ENCODE measurements around the gene LILRB2. TPM values are rescaled to one million over a fixed set of nuclear protein-coding genes. Genes with fewer than 3 reads are reported as not detected.
"Not testable (repeated sequence)": the region's sequence is repeated elsewhere in the genome, so short reads cannot be mapped to it uniquely, and the experiment has no call there.

The LILRB2 gene
- total and polyA plus RNA-seq, 2 donors (not counting 1 experiment from before 2014, with no cell fraction given): 8.3 to 12.4 TPM

- H3K9me3 Mint-ChIP-seq (ENCODE audit: insufficient read depth); H3K4me2 ChIP-seq (replicated peaks; ENCODE audit: low read depth, low read length, poor library complexity, severe bottlenecking); H4K20me1 ChIP-seq (ENCODE audit: control insufficient read depth, insufficient read depth, low read length, poor library complexity, severe bottlenecking); ATAC-seq (ENCODE audit: low read depth); H3K27ac Mint-ChIP-seq; H3K9ac ChIP-seq (ENCODE audit: low read length); H3K79me2 ChIP-seq (ENCODE audit: control insufficient read depth, insufficient read depth, low read length); POLR2A ChIA-PET; H3K4me3 Mint-ChIP-seq; DNase-seq; H3K4me1 Mint-ChIP-seq; H3K9me3 ChIP-seq (ENCODE audit: control extremely low read depth in 1 of 3, control insufficient read depth in 2 of 3, insufficient read depth in 1 of 3, low read length in 2 of 3); H3K4me1 ChIP-seq (ENCODE audit: control insufficient read depth in 2 of 2, insufficient read depth in 2 of 2, low read length in 2 of 2); H3K4me3 ChIP-seq (ENCODE audit: control extremely low read depth in 1 of 5, extremely low read depth in 1 of 5, insufficient read depth in 1 of 5, low read depth in 2 of 5, low read length in 4 of 5); H3K27ac ChIP-seq (ENCODE audit: low read length in 2 of 2); CTCF ChIA-PET; H3K36me3 ChIP-seq (replicated peaks in 1 of 2; ENCODE audit: control extremely low read depth in 1 of 2, control insufficient read depth in 1 of 2, extremely low read depth in 1 of 2, insufficient read depth in 2 of 2, low read length in 1 of 2); intact Hi-C loops (cut with micrococcal nuclease); H2AFZ ChIP-seq (ENCODE audit: insufficient read depth, low read depth, low read length, poor library complexity, severe bottlenecking): not testable (repeated sequence)
- H3K27me3 Mint-ChIP-seq: peaks cover 11% of the 10 kb centered on the region
- peaks cover 0 to 30% (median 5%) of the 10 kb centered on the region in 4 experiments for H3K27me3 ChIP-seq (replicated peaks in 1 of 4; ENCODE audit: control extremely low read depth in 1 of 4, control insufficient read depth in 3 of 4, insufficient read depth in 4 of 4, low read length in 3 of 4)
- 70% methylated on average over 2 of the region's 4 CpGs for WGBS (ENCODE audit: insufficient coverage)
These were observed 38.7 kb downstream of the LILRB2 start for GRCh38 chr19:54242234-54242633.

GRCh38 chr19:54240372-54241336, 40.3 kb downstream of the LILRB2 start:
- H3K4me3 Mint-ChIP-seq; POLR2A ChIA-PET; H3K4me1 Mint-ChIP-seq; intact Hi-C loops (cut with micrococcal nuclease); H3K4me3 ChIP-seq (ENCODE audit: control extremely low read depth in 1 of 5, extremely low read depth in 1 of 5, insufficient read depth in 1 of 5, low read depth in 2 of 5, low read length in 4 of 5); H2AFZ ChIP-seq (ENCODE audit: insufficient read depth, low read depth, low read length, poor library complexity, severe bottlenecking); H3K79me2 ChIP-seq (ENCODE audit: control insufficient read depth, insufficient read depth, low read length); H3K4me1 ChIP-seq (ENCODE audit: control insufficient read depth in 2 of 2, insufficient read depth in 2 of 2, low read length in 2 of 2); H3K9ac ChIP-seq (ENCODE audit: low read length); H3K27ac ChIP-seq (ENCODE audit: low read length in 2 of 2); H3K36me3 ChIP-seq (replicated peaks in 1 of 2; ENCODE audit: control extremely low read depth in 1 of 2, control insufficient read depth in 1 of 2, extremely low read depth in 1 of 2, insufficient read depth in 2 of 2, low read length in 1 of 2); CTCF ChIA-PET; H3K4me2 ChIP-seq (replicated peaks; ENCODE audit: low read depth, low read length, poor library complexity, severe bottlenecking); DNase-seq; H3K9me3 Mint-ChIP-seq (ENCODE audit: insufficient read depth); H4K20me1 ChIP-seq (ENCODE audit: control insufficient read depth, insufficient read depth, low read length, poor library complexity, severe bottlenecking); H3K27ac Mint-ChIP-seq; H3K9me3 ChIP-seq (ENCODE audit: control extremely low read depth in 1 of 3, control insufficient read depth in 2 of 3, insufficient read depth in 1 of 3, low read length in 2 of 3); ATAC-seq (ENCODE audit: low read depth): not testable (repeated sequence)
- WGBS (ENCODE audit: insufficient coverage): 88% methylated on average over 11 of the region's 22 CpGs
- peaks cover 17% of the 10 kb centered on the region for H3K27me3 Mint-ChIP-seq
- peaks cover 0 to 16% (median 6%) of the 10 kb centered on the region in 4 experiments for H3K27me3 ChIP-seq (replicated peaks in 1 of 4; ENCODE audit: control extremely low read depth in 1 of 4, control insufficient read depth in 3 of 4, insufficient read depth in 4 of 4, low read length in 3 of 4)

- CTCF ChIA-PET; H3K4me1 ChIP-seq (ENCODE audit: control insufficient read depth in 2 of 2, insufficient read depth in 2 of 2, low read length in 2 of 2); H3K36me3 ChIP-seq (replicated peaks in 1 of 2; ENCODE audit: control extremely low read depth in 1 of 2, control insufficient read depth in 1 of 2, extremely low read depth in 1 of 2, insufficient read depth in 2 of 2, low read length in 1 of 2); H3K4me2 ChIP-seq (replicated peaks; ENCODE audit: low read depth, low read length, poor library complexity, severe bottlenecking); H3K4me1 Mint-ChIP-seq; H4K20me1 ChIP-seq (ENCODE audit: control insufficient read depth, insufficient read depth, low read length, poor library complexity, severe bottlenecking); ATAC-seq (ENCODE audit: low read depth); H3K9ac ChIP-seq (ENCODE audit: low read length); H3K9me3 ChIP-seq (ENCODE audit: control extremely low read depth in 1 of 3, control insufficient read depth in 2 of 3, insufficient read depth in 1 of 3, low read length in 2 of 3); DNase-seq; H3K27ac Mint-ChIP-seq; H3K9me3 Mint-ChIP-seq (ENCODE audit: insufficient read depth); intact Hi-C loops (cut with micrococcal nuclease); H3K4me3 Mint-ChIP-seq; H3K27ac ChIP-seq (ENCODE audit: low read length in 2 of 2); H2AFZ ChIP-seq (ENCODE audit: insufficient read depth, low read depth, low read length, poor library complexity, severe bottlenecking); POLR2A ChIA-PET; H3K4me3 ChIP-seq (ENCODE audit: control extremely low read depth in 1 of 5, extremely low read depth in 1 of 5, insufficient read depth in 1 of 5, low read depth in 2 of 5, low read length in 4 of 5); H3K79me2 ChIP-seq (ENCODE audit: control insufficient read depth, insufficient read depth, low read length): not testable (repeated sequence)
- peaks cover 0 to 20% (median 6%) of the 10 kb centered on the region in 4 experiments for H3K27me3 ChIP-seq (replicated peaks in 1 of 4; ENCODE audit: control extremely low read depth in 1 of 4, control insufficient read depth in 3 of 4, insufficient read depth in 4 of 4, low read length in 3 of 4)
- H3K27me3 Mint-ChIP-seq: peaks cover 15% of the 10 kb centered on the region
- 80% methylated on average over 6 of the region's 21 CpGs for WGBS (ENCODE audit: insufficient coverage)
These were observed 41.2 kb downstream of the LILRB2 start for GRCh38 chr19:54239491-54240371.
